Right ventricle myocardium inferior (tissue), 1 donor: ENCODE data around the gene TMEM191C. TPM values are rescaled to one million over a fixed set of nuclear protein-coding genes. Genes with fewer than 3 reads are reported as not detected.
"Not testable (repeated sequence)": the region's sequence is repeated elsewhere in the genome, so short reads cannot be mapped to it uniquely, and the experiment has no call there.

Source experiments
- ATAC-seq: fragments of 200-7000 bp; cut with Tn5 transposase; one replicate; pipeline ENCODE4 v1.9.1; 2020; ENCODE audit warnings: mild to moderate bottlenecking, moderate library complexity
- DNase-seq: peaks from one replicate; pipeline ENCODE4 v3.0.0; 2021; ENCODE audit errors: missing footprints
- intact Hi-C: fragments of 100-400 bp; cut with DNase I; formaldehyde crosslinking; loops from one replicate; pipeline ENCODE4 v1.11.0; 2022
- long read RNA-seq: library from polyadenylated mRNA; unstranded; transcript quantifications from one replicate; pipeline ENCODE4 v2.0.0, GENCODE V29; 2021
- total RNA-seq: library from RNA; stranded (reverse); fragmentation: NEBNext Ultra II Directional; extraction: Animal tissue kit (Norgen Biotek cat#: 25700); gene quantifications from one replicate; pipeline ENCODE4 v1.2.1, GENCODE V29; 2021
- donor health status: DM: no; HTN: yes; CAD: no; lungs with severe emphysema.

Gene TMEM191C
- 1.2 TPM for total RNA-seq
- long read RNA-seq, result 0 reads

DNA sequence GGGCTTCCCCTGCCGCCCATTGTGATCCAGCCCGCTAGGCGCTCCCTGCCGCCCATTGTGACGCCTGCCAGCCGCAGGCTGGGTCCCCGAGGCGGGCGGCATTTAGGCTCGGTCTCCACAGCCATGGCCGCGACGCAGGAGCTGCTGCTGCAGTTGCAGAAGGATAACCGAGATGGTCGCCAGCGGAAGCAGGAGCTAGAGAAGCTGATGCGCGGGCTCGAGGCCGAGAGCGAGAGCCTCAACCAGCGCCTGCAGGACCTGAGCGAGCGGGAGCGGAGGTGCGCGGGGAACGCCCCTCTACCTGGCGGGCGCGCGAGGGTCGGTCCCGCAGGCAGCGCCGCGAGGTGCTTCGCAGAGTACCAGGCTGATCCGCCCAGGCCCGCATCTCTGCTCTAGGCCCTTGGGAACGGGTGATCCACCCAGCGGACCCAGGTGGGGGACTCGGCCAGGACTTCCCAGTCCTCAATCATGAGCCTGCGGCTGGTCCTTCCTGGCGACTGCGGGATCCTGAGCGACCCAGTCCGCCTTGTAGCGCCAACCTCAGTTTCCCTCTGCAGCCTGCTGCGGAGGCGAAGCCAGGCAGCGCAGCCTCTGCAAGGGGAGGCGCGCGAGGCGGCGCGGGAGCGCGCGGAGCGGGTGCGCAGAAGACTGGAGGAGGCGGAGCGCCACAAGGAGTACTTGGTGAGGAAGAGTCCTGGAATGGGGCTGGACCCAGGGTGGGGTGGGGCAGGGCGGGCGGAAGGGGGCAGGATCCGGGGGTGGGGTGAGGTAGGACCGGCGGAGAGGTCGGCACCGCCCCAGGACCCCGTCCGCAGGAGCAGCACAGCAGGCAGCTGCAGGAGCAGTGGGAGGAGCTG lies at the start of gene TMEM191C:
Gene TMEM191C (plus strand): TSS at position 51 of the 857 bp plus-strand sequence. CDS start 73 bp downstream, at position 124.
- intact Hi-C loops, DNase-seq: not testable (repeated sequence)
- peak; percentile 64 for ATAC-seq

GRCh38 chr22:21417853-21418252 lies 49.3 kb upstream of the TMEM191C start:
- DNase-seq (peak; percentile 72), ATAC-seq (peak; percentile 24)
- intact Hi-C loops, result not testable (repeated sequence)

DNA sequence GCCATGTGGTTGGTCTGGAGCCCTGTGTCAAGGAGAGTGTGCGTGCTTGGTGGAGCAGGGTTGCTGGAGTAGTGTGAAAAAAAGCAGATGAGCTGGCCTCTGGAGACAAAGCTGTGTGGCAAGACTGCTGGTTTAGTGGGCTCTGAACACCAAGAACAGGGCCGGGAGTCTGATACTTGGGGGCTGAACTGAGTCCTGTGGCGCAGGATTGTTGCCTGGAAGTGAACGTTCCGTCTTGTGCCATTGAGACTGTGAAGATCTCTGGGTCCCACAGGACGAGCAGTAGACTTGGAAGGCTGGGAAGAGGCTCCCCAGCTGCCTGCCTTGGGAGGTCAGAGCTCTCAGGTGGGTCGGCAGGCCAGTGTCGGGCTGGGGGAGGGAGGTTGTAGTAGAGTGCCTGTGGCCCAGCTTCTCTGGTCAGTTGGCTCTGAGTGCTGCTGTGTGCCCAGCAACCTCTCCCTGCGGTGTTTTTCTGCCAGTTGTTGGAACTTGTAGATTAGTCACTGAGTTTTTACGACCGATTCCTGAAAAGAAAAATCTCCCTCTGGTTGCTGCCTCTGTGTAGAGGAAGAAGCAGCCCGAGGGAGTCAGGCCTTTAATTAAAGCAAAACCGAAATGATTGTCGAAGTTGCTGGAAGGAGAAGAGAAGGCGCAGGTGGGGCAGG lies 48.1 kb upstream of the TMEM191C start:
- ATAC-seq, DNase-seq: not testable (repeated sequence)

GRCh38 chr22:21420180-21420763 lies 46.9 kb upstream of the TMEM191C start:
- peak; percentile 21 for ATAC-seq
- intact Hi-C loops, DNase-seq: not testable (repeated sequence)

More for the DNA sequence above, 48.1 kb upstream of the TMEM191C start:
- intact Hi-C loops, result not testable (repeated sequence)

GRCh38 chr22:21424084-21424709 lies 43.0 kb upstream of the TMEM191C start:
- ATAC-seq, result peak; percentile 70
- intact Hi-C loops, DNase-seq: not testable (repeated sequence)

DNA sequence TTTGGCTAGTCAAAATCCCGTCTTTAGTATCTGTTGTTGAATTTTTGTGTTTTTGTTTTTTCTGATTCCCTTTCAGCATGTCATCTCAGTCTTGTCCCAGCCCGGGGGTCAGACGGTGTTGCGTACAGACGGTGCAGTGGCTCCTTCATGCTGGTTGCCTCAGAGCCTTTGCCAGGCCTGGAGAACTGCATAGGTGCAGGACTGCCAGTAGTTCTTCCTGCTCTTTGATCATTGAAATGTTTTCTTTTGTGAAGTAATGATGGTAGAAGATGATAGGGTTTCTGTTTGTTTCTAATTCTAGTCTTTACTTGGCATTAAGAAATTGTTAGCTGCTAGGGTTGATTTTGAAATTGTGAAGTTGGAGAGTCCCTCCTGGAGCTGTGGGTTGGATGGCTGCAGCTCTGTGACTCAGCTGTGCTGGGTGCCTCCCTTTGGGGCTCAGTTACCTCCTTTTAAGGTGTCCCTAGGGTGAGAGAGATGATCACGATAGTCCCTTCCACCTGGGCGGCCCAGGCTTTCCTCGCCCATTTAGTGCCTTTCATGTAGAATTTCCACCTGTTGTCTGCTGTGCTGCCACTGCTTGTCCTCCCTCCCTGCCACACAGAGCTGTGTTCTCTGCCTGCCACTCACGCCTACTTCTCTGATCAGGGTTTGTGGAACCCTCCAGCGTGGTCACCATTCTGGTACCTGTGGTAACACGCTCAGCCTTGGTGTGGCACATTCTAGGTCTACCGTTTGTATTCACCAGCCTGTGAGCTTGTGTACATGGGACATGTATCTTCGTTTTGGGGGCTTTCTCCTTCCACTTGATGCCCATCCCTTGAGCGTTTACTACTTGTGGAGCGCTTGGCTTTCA lies 32.6 kb upstream of the TMEM191C start:
- DNase-seq, ATAC-seq, intact Hi-C loops: not testable (repeated sequence)

- ATAC-seq, result peak; percentile 86
- DNase-seq, intact Hi-C loops: not testable (repeated sequence)
These were observed 31.0 kb upstream of the TMEM191C start for GRCh38 chr22:21435998-21436810.

- DNase-seq, ATAC-seq, intact Hi-C loops: not testable (repeated sequence)
These were observed 29.2 kb upstream of the TMEM191C start for GRCh38 chr22:21438013-21438412.

DNA sequence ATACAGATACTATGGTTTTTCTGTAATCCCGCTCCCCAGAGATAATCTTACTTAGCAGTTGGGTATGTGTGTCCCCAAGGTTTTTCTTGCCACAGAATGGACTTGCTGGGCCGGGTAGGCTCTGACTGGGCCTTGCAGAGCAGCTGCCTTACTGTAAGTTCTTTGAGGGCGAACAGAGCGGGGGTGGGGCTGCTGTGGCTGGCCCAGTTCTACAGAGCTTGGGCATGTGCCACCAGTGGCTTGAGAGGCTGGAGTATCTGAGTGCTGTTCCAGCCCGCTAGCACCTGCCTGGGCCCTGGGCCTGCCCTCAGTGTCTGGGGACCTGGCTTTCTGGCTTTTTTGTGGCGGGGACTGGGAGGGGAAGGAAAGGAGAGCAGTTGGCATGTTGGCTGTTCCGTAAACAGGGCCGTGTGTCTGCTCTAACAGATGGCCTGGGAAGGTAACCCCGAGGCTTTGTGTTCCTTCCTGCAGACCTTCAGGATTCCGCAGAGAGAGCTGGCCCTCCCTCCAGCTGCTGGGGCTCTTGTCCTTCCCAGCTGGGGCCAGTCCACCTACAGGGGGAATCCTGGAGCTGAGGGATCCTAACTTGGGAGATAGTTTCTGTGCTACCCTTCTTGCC lies 27.1 kb upstream of the TMEM191C start:
- DNase-seq, ATAC-seq, intact Hi-C loops: not testable (repeated sequence)

DNA sequence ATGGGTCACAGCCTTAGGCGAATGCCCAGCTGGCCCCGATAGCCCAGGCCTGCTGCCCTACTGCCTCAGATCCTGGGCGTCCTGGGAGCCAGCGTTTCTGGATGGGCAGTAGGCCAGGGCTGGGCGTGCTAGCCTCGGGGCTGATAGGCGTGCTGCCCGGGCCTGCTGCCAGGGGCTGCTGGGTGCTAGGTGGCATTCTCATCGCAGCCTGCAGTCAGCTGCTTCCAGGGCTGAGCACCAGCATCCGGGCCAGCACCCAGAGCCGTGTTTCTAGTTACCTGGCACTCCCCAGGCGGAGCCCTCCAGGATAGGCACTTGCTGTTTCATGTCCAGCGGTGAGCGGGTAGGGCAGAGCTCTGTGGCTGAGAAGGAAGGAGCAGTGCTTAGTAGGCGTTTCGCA lies 26.5 kb upstream of the TMEM191C start:
- DNase-seq, intact Hi-C loops: not testable (repeated sequence)
- peak; percentile 74 for ATAC-seq

DNA sequence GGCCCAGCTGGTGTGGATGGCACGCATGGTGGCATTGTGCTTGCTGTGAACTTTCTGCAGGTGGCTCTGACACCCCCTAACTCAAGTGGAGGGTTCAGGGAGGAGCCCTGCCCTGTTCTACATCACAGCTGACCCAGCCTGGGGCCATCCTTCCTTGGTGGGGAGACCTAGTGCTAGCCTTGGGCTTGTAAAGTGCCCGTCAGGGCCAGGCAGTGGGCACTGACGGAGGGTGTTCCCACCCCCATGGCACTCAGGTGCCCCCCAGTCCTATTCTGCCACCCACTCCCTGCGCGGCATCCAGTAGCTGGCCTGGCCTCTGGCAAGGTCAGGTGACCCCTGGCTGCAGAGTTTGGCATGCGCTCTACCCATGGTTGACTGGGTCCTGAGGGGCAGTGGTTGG lies 26.0 kb upstream of the TMEM191C start:
- intact Hi-C loops, DNase-seq, ATAC-seq: not testable (repeated sequence)

- intact Hi-C loops, DNase-seq: not testable (repeated sequence)
- ATAC-seq, result peak; percentile 66
These were observed 25.1 kb upstream of the TMEM191C start for GRCh38 chr22:21442123-21442522.

DNA sequence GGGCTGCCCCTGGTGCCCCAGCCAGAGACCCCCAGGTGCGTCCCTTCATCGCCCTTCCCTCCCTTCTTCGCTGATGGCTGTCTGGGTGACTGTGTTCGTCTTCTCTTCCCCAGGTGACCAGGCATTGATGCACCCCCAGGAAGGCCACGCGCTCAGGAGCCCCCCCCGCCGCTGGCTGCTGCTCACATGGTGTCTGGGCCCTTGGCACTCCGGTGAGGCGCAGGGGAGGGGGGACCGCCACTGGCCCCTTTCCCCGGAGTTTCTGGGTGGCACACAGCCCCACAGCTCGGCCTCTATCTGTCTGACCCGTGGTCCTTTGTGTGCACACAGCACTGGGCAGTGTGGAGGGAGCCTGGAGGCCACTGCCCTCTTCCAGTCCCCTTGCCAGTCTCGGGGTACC lies 24.5 kb upstream of the TMEM191C start:
- intact Hi-C loops, ATAC-seq, DNase-seq: not testable (repeated sequence)

GRCh38 chr22:21443057-21443734 lies 24.0 kb upstream of the TMEM191C start:
- no peak for ATAC-seq
- intact Hi-C loops, result no loop called here
- DNase-seq, result no peak

GRCh38 chr22:21443735-21444421 lies 23.3 kb upstream of the TMEM191C start:
- ATAC-seq (no peak), DNase-seq (no peak)
- intact Hi-C loops, result no loop called here
